Breast epithelium (tissue), 4 donors: ENCODE results near the gene KHDC4. TPM values are rescaled to one million over a fixed set of nuclear protein-coding genes. Genes with fewer than 3 reads are reported as not detected.

Source experiments
- DNase-seq, 2 donors: peaks; one replicate each; pipeline ENCODE4 v3.0.0-alpha.2; 2019; ENCODE audit warnings: low spot score in 2 of 2
- H3K27ac ChIP-seq, 2 donors: fragments of 200-600 bp; sonication (generic) in 1 of 2; one replicate each; pipeline ENCODE4 v1.5.1; 2016 to 2019; ENCODE audit warnings: mild to moderate bottlenecking in 1 of 2
- H3K27me3 ChIP-seq, 2 donors: fragments of 200-600 bp; sonication (generic) in 1 of 2; one replicate each; pipeline versions ENCODE4 v1.5.1 to v1.6.0; 2017 to 2019; ENCODE audit warnings: control low read depth in 1 of 2, mild to moderate bottlenecking in 1 of 2
- H3K36me3 ChIP-seq: fragments of 200-600 bp; one replicate; pipeline ENCODE4 v1.5.1; 2019
- H3K4me1 ChIP-seq, 2 donors: fragments of 200-600 bp; sonication (generic); one replicate each; pipeline ENCODE4 v1.5.1; 2016 to 2019; ENCODE audit warnings: control low read depth in 1 of 2
- H3K4me3 ChIP-seq, 3 donors: fragments of 200-600 bp; sonication (generic); 1 replicate in 2 of 3; 2 replicates in 1 of 3; pipeline ENCODE4 v1.5.1; 2016 to 2019; ENCODE audit warnings: mild to moderate bottlenecking in 3 of 3, moderate library complexity in 2 of 3
- H3K9me3 ChIP-seq, 2 donors: fragments of 200-600 bp; sonication (generic) in 1 of 2; one replicate each; pipeline ENCODE4 v1.5.1; 2016 to 2019; ENCODE audit warnings: control low read depth in 1 of 2
- POLR2A ChIP-seq: fragments of 450-650 bp; IDR thresholded peaks from one replicate; pipeline ENCODE4 v1.6.1; 2016; ENCODE audit warnings: antibody characterized with exemption, mild to moderate bottlenecking, moderate library complexity
- POLR2AphosphoS5 ChIP-seq, 3 donors: sonication (generic); formaldehyde crosslinking; IDR thresholded peaks; one replicate each; pipeline ENCODE4 v1.6.1; 2017; ENCODE audit warnings: antibody characterized with exemption in 3 of 3
- intact Hi-C: fragments of 100-400 bp; cut with DNase I; formaldehyde crosslinking; loops from one replicate; pipeline ENCODE4 v1.15.1; 2023; ENCODE audit warnings: low total_unique reads
- total RNA-seq, 3 donors: library from RNA; depleted of rRNA; stranded (reverse); fragments of >200 nt; gene quantifications; one replicate each; pipeline ENCODE4 v1.1.0, GENCODE V29; 2016
- TF ChIP-seq, protein P1 (sequence below), 3 donors: fragments of 450-650 bp; IDR thresholded peaks; one replicate each; pipeline ENCODE4 v1.5.1; 2016 to 2017; ENCODE audit warnings: antibody characterized with exemption in 3 of 3, mild to moderate bottlenecking in 3 of 3, moderate library complexity in 3 of 3

KHDC4 gene
- total RNA-seq, 3 donors from 2014 or later = 52.0 to 81.5 (median 64.2) TPM

DNA sequence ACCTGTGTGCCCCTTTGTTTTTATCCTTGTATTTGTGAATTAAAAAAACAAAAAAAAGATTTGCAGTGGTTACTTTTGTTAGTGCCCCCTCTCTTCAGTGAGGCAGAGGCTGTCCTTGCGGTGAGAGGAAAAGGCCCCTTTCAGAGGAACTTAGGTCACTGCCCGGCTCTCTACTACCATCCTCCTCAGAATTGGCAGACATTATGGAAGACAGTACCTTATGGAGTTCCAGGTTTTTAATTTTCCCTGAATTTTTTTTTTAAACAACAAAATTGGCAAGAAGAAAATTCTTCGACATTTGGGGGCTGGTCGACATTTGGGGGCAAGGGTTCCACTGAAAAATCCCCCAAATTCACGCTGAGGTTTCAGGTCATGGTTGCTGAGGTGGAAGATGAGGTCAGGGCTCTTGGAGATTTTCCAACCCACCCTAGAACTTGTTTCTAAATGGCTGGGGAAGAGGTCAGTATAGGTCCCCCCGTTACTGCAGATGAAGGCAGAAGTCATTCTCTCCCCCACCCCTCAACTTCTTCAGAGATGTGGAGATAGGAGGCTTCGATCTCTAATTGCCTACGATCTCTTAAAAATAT is 12.5 kb upstream of the KHDC4 start:
- no peaks in the 10 kb centered on the region for H3K27me3 ChIP-seq
- TF ChIP-seq, protein P1, sequence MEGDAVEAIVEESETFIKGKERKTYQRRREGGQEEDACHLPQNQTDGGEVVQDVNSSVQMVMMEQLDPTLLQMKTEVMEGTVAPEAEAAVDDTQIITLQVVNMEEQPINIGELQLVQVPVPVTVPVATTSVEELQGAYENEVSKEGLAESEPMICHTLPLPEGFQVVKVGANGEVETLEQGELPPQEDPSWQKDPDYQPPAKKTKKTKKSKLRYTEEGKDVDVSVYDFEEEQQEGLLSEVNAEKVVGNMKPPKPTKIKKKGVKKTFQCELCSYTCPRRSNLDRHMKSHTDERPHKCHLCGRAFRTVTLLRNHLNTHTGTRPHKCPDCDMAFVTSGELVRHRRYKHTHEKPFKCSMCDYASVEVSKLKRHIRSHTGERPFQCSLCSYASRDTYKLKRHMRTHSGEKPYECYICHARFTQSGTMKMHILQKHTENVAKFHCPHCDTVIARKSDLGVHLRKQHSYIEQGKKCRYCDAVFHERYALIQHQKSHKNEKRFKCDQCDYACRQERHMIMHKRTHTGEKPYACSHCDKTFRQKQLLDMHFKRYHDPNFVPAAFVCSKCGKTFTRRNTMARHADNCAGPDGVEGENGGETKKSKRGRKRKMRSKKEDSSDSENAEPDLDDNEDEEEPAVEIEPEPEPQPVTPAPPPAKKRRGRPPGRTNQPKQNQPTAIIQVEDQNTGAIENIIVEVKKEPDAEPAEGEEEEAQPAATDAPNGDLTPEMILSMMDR (IDR thresholded peaks at IDR 0.05) = no peak
- TF ChIP-seq POLR2AphosphoS5 (IDR thresholded peaks at IDR 0.05) (no peak), POLR2A (no peak)
- no peaks in the 10 kb centered on the region for H3K9me3 ChIP-seq
- peaks cover 18% of the 10 kb centered on the region for H3K36me3 ChIP-seq
- H3K27ac ChIP-seq = peak overlapping the region; percentile 3 to 59
- DNase-seq = no peak
- intact Hi-C loops = no loop called here
- H3K4me1 ChIP-seq = peaks cover 0 to 13% of the 10 kb centered on the region in 2 donors
- H3K4me3 ChIP-seq = no peak overlapping the region

DNA sequence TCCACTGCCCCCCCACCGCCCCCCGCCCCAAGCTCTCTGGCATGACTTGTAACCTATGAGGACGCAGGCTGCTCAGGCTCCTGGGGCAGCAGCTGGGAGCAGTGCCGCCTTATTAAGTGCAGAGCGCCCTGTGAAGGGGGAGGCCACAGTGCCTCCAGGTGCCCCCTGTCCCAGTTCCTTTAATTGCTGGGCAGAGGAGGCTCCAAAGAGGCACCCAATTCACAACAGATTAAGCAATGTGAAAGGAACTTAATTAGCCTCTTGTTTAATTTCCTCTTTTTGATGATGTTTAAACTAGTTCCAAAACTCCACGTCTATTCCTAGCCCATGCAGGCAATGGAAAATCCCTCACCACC is 10.2 kb upstream of the KHDC4 start:
- Histone ChIP-seq H3K36me3 (peaks cover 3% of the 10 kb centered on the region), H3K9me3 (no peaks in the 10 kb centered on the region), H3K27me3 (no peaks in the 10 kb centered on the region), H3K4me3 (no peak overlapping the region), H3K4me1 (peaks cover 0 to 27% of the 10 kb centered on the region in 2 donors), H3K27ac (peak overlapping the region; percentile 8 to 40)
- intact Hi-C loops = loop anchor here (5.0 kb wide), 1 partner anchor 43 kb away; no protein-coding TSS in a partner anchor
- TF ChIP-seq POLR2A (no peak), POLR2AphosphoS5 (IDR thresholded peaks at IDR 0.05) (no peak)
- TF ChIP-seq, protein P1 (IDR thresholded peaks at IDR 0.05) = no peak
- DNase-seq = no peak

DNA sequence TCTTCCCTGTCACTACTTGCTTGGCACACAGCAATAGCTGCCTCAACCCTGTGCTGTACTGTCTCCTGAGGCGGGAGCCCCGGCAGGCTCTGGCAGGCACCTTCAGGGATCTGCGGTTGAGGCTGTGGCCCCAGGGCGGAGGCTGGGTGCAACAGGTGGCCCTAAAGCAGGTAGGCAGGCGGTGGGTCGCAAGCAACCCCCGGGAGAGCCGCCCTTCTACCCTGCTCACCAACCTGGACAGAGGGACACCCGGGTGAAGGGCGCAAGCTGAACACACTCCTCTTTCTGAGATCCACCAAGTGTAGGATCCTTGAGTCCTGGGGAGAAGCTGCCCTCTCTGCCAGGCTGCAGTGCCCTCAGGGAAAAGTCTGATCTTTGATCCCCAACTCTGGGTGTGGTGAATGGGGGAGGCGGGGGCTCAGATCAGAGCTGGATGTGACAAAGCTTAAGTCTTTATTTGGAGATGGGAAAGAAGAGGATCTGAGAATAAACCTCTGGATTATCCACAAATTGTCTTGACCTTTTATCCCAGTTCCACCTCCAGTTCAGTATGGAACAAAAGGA is 8.4 kb upstream of the KHDC4 start:
- DNase-seq = no peak

DNA sequence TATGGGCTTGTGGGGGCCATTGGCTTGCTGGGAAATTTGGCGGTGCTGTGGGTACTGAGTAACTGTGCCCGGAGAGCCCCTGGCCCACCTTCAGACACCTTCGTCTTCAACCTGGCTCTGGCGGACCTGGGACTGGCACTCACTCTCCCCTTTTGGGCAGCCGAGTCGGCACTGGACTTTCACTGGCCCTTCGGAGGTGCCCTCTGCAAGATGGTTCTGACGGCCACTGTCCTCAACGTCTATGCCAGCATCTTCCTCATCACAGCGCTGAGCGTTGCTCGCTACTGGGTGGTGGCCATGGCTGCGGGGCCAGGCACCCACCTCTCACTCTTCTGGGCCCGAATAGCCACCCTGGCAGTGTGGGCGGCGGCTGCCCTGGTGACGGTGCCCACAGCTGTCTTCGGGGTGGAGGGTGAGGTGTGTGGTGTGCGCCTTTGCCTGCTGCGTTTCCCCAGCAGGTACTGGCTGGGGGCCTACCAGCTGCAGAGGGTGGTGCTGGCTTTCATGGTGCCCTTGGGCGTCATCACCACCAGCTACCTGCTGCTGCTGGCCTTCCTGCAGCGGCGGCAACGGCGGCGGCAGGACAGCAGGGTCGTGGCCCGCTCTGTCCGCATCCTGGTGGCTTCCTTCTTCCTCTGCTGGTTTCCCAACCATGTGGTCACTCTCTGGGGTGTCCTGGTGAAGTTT is 7.8 kb upstream of the KHDC4 start:
- intact Hi-C loops = loop anchor here (5.0 kb wide), 1 partner anchor 45 kb away; no protein-coding TSS in a partner anchor
- no peak overlapping the region for H3K4me3 ChIP-seq
- H3K9me3 ChIP-seq = no peaks in the 10 kb centered on the region
- H3K4me1 ChIP-seq = peaks cover 0 to 27% of the 10 kb centered on the region in 2 donors
- no peak for DNase-seq
- TF ChIP-seq POLR2AphosphoS5 (IDR thresholded peaks at IDR 0.05) = no peak
- TF ChIP-seq, protein P1 (IDR thresholded peaks at IDR 0.05) = no peak
- TF ChIP-seq POLR2A = no peak
- no peaks in the 10 kb centered on the region for H3K27me3 ChIP-seq
- H3K27ac ChIP-seq = peak overlapping the region; percentile 75 to 86
- no peaks in the 10 kb centered on the region for H3K36me3 ChIP-seq

More for the DNA sequence above, 8.4 kb upstream of the KHDC4 start:
- TF ChIP-seq POLR2A = no peak
- TF ChIP-seq, protein P1 (IDR thresholded peaks at IDR 0.05) = no peak
- Histone ChIP-seq H3K36me3 (no peaks in the 10 kb centered on the region), H3K4me3 (no peak overlapping the region), H3K27ac (peak overlapping the region in 1 of 2 donors; percentile 86), H3K9me3 (no peaks in the 10 kb centered on the region), H3K4me1 (peaks cover 0 to 27% of the 10 kb centered on the region in 2 donors), H3K27me3 (no peaks in the 10 kb centered on the region)
- intact Hi-C loops = loop anchor here (5.0 kb wide), 1 partner anchor 45 kb away; no protein-coding TSS in a partner anchor
